ENCODE results near the gene KCNK10.
"Not testable (repeated sequence)": the region's sequence is repeated elsewhere in the genome, so short reads cannot be mapped to it uniquely, and the experiment has no call there.

The KCNK10 gene

GRCh38 chr14:88266474-88266873 lies 56.6 kb downstream of the KCNK10 start:
- no peaks in the 10 kb centered on the region for H3F3A ChIP-seq (ENCODE audit: insufficient read depth)
- H3K9me2 ChIP-seq (replicated peaks; ENCODE audit: insufficient read depth, low read length): no peaks in the 10 kb centered on the region
- TF ChIP-seq CTCF (IDR thresholded peaks at IDR 0.05; ENCODE audit: insufficient read depth, low read length, poor library complexity, severe bottlenecking) (no peak), EZH2phosphoT487 (conservative IDR thresholded peaks at IDR 0.05; ENCODE audit: low read length) (no peak)
- H2AFZ ChIP-seq (ENCODE audit: low read depth, low read length, severe bottlenecking): no peak overlapping the region
- no peaks in the 10 kb centered on the region for H3K36me3 ChIP-seq (ENCODE audit: low read length)
- H4K20me1 ChIP-seq (ENCODE audit: low read depth, low read length): no peaks in the 10 kb centered on the region
- H3K79me2 ChIP-seq (ENCODE audit: insufficient read depth, low read length): no peaks in the 10 kb centered on the region
- no peak overlapping the region for H3K9ac ChIP-seq (ENCODE audit: low read length)
- H3K27ac ChIP-seq (ENCODE audit: low read depth, low read length): no peak overlapping the region
- no peak overlapping the region for H3K4me2 ChIP-seq (ENCODE audit: low read depth, low read length, poor library complexity, severe bottlenecking)
- H3K9me3 ChIP-seq (ENCODE audit: insufficient read depth, low read length): no peaks in the 10 kb centered on the region
- H3K4me3 ChIP-seq (ENCODE audit: insufficient read depth, low read length, poor library complexity, severe bottlenecking): no peak overlapping the region
- no peaks in the 10 kb centered on the region for H3K27me3 ChIP-seq (ENCODE audit: low read length)

- Histone ChIP-seq H3K4me2 (ENCODE audit: low read depth, low read length, poor library complexity, severe bottlenecking) (no peak overlapping the region), H3K27ac (ENCODE audit: low read depth, low read length) (no peak overlapping the region)
- TF ChIP-seq EZH2phosphoT487 (conservative IDR thresholded peaks at IDR 0.05; ENCODE audit: low read length): no peak
- no peak for TF ChIP-seq CTCF (IDR thresholded peaks at IDR 0.05; ENCODE audit: insufficient read depth, low read length, poor library complexity, severe bottlenecking)
Measured at GRCh38 chr14:88264116-88264515, 59.0 kb downstream of the KCNK10 start.

GRCh38 chr14:88261302-88261701 lies 61.8 kb downstream of the KCNK10 start:
- not testable (repeated sequence) for H3F3A ChIP-seq (ENCODE audit: insufficient read depth); H3K4me3 ChIP-seq (ENCODE audit: insufficient read depth, low read length, poor library complexity, severe bottlenecking); H3K9me3 ChIP-seq (ENCODE audit: insufficient read depth, low read length)

More at GRCh38 chr14:88264116-88264515, 59.0 kb downstream of the KCNK10 start:
- H3K27me3 ChIP-seq (ENCODE audit: low read length): no peaks in the 10 kb centered on the region
- no peak overlapping the region for H3K9ac ChIP-seq (ENCODE audit: low read length)
- no peaks in the 10 kb centered on the region for H3K36me3 ChIP-seq (ENCODE audit: low read length)
- no peak overlapping the region for H3K4me3 ChIP-seq (ENCODE audit: insufficient read depth, low read length, poor library complexity, severe bottlenecking)
- H3F3A ChIP-seq (ENCODE audit: insufficient read depth): no peaks in the 10 kb centered on the region
- no peaks in the 10 kb centered on the region for H3K79me2 ChIP-seq (ENCODE audit: insufficient read depth, low read length)
- no peaks in the 10 kb centered on the region for H3K9me3 ChIP-seq (ENCODE audit: insufficient read depth, low read length)
- H3K9me2 ChIP-seq (replicated peaks; ENCODE audit: insufficient read depth, low read length): no peaks in the 10 kb centered on the region
- no peaks in the 10 kb centered on the region for H4K20me1 ChIP-seq (ENCODE audit: low read depth, low read length)
- H2AFZ ChIP-seq (ENCODE audit: low read depth, low read length, severe bottlenecking): no peak overlapping the region

GRCh38 chr14:88258021-88258420 lies 65.0 kb downstream of the KCNK10 start:
- no peaks in the 10 kb centered on the region for H3K9me2 ChIP-seq (replicated peaks; ENCODE audit: insufficient read depth, low read length)

More at GRCh38 chr14:88261302-88261701, 61.8 kb downstream of the KCNK10 start:
- H3K9me2 ChIP-seq (replicated peaks; ENCODE audit: insufficient read depth, low read length); H3K9ac ChIP-seq (ENCODE audit: low read length); H2AFZ ChIP-seq (ENCODE audit: low read depth, low read length, severe bottlenecking); H3K36me3 ChIP-seq (ENCODE audit: low read length); H3K79me2 ChIP-seq (ENCODE audit: insufficient read depth, low read length); H3K27ac ChIP-seq (ENCODE audit: low read depth, low read length); H3K4me2 ChIP-seq (ENCODE audit: low read depth, low read length, poor library complexity, severe bottlenecking); H4K20me1 ChIP-seq (ENCODE audit: low read depth, low read length); H3K27me3 ChIP-seq (ENCODE audit: low read length): not testable (repeated sequence)

More at GRCh38 chr14:88258021-88258420, 65.0 kb downstream of the KCNK10 start:
- Histone ChIP-seq H3K9me3 (ENCODE audit: insufficient read depth, low read length) (no peaks in the 10 kb centered on the region), H3K27me3 (ENCODE audit: low read length) (no peaks in the 10 kb centered on the region), H3K36me3 (ENCODE audit: low read length) (no peaks in the 10 kb centered on the region), H3F3A (ENCODE audit: insufficient read depth) (no peaks in the 10 kb centered on the region), H3K4me2 (ENCODE audit: low read depth, low read length, poor library complexity, severe bottlenecking) (no peak overlapping the region), H3K9ac (ENCODE audit: low read length) (no peak overlapping the region), H3K4me3 (ENCODE audit: insufficient read depth, low read length, poor library complexity, severe bottlenecking) (no peak overlapping the region), H3K79me2 (ENCODE audit: insufficient read depth, low read length) (no peaks in the 10 kb centered on the region), H2AFZ (ENCODE audit: low read depth, low read length, severe bottlenecking) (no peak overlapping the region), H3K27ac (ENCODE audit: low read depth, low read length) (no peak overlapping the region), H4K20me1 (ENCODE audit: low read depth, low read length) (no peaks in the 10 kb centered on the region)
- no peak for TF ChIP-seq EZH2phosphoT487 (conservative IDR thresholded peaks at IDR 0.05; ENCODE audit: low read length)
- no peak for TF ChIP-seq CTCF (IDR thresholded peaks at IDR 0.05; ENCODE audit: insufficient read depth, low read length, poor library complexity, severe bottlenecking)
